HPDE6-E6E7 (cell line): ENCODE results near the gene NPAS3.

ENCODE experiments used
- DNase-seq: peaks from one replicate; pipeline ENCODE4 v3.0.0; 2011; ENCODE audit warnings: missing footprints; ENCODE audit errors: extremely low spot score

The NPAS3 gene

DNA sequence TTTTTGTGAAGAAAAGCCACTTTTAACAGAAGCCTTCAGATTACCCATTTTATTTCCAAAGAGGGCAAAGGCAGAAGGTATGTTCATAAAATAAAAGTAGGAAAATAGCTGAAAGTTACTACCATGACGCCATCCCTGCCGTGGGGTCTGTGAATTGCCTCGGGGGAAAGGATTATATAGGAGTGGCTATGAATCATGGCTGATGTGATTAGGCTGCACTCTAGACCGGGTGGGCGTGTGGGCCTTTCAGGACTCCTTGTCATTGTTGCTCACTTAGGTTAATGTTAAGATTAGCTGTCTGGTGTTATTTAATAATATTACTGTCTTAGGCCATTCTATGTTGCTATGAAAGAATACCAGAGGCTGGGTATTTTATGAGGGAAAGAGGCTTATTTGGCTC, 816.7 kb downstream of the NPAS3 start:
- no peak for DNase-seq

- no peak for DNase-seq
These were observed 818.2 kb downstream of the NPAS3 start for GRCh38 chr14:33756833-33757232.

DNA sequence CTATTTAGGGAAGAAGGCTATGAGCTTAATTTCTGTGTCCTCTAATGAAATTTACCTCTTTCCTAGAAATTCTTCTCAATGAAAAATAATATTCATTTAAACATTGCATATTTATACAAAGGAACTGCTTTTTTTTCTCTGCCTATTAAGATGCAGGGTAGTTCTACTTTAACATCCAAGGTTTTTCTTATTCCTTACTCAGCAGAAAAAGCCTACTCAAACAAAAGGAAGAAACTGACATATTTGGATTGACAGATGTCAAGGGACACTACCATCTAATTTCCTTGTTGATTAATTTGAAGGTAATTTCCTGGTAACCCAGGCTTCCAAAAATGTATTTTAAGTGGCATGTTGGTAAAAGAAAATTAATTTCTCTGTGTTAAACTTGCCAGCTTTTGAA, 819.9 kb downstream of the NPAS3 start:
- no peak for DNase-seq

DNA sequence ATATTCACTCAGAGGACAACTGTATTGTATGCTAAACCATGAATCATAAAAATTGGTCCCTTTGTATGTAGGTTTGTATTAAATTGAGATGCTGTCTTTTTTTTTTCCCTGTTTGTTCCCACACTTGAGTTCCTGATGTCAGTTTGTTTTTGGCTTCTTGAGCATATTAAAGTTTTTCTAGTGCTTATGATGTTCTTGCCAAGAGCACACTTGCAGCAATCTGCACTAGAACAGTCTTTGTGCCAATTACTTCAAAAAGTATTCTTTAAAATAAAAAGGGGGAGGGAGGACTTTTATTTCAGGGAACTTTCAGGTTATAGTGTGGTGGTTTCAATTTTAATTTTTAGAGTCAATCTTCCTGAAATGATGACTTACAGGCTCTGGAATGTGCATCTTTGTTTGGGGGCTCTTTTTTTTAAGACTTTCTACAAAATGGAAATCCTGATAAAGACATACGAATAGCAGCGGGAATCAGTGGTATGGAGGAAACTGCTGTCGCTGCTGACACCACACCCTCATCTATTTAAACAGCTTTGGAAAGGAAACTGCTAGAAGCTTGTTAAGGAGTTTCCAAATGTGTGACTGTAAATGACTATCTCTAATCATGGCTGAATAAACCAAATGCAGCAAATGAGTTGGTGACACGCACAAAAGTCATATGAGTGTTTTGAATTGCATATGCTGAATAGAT, 823.6 kb downstream of the NPAS3 start:
- no peak for DNase-seq

GRCh38 chr14:33764876-33765650, 826.4 kb downstream of the NPAS3 start:
- DNase-seq, result no peak

GRCh38 chr14:33767586-33768457, 829.1 kb downstream of the NPAS3 start:
- DNase-seq, result no peak

DNA sequence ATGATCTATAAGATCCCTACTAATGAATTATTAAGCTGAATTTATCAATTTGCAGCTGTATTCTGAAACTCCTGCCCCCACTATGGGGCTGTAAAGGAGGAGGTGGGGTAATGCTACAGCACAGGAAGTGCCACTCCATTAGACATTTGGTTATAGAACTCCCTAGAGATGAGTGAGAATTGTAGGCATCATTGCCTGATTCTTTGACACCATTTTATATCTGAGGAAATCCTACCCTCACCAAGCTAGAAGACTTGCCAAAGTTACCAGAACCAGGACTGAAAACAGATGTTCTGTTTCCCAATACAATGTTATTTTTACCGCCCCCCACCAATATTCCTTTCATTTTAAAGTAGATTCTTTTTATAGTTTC, 829.8 kb downstream of the NPAS3 start:
- DNase-seq, result no peak

GRCh38 chr14:33773205-33774030, 834.7 kb downstream of the NPAS3 start:
- DNase-seq, result no peak

- no peak for DNase-seq
These were observed 835.5 kb downstream of the NPAS3 start for GRCh38 chr14:33774161-33774560.

GRCh38 chr14:33774723-33775470, 836.2 kb downstream of the NPAS3 start:
- no peak for DNase-seq

DNA sequence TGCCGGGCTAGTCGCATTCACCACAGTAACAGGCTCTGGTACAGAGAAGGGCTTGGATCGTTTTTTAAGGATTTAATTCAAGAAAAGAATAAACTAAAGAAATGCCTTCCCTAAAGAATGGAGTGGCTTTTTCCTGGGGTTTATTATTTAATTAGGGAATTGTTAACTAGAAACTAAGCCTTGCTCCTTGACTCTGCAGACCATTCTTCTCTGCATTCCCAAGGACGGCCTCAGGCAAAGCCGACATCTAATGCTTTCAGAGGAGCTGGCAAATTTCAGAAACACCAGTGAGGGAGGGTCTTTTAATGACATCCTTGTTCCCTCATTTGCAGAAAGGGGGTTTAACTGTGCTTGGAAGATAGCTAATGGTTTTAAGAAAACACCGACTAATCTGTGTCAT, 838.2 kb downstream of the NPAS3 start:
- no peak for DNase-seq

GRCh38 chr14:33777681-33778080, 839.0 kb downstream of the NPAS3 start:
- DNase-seq, result no peak

DNA sequence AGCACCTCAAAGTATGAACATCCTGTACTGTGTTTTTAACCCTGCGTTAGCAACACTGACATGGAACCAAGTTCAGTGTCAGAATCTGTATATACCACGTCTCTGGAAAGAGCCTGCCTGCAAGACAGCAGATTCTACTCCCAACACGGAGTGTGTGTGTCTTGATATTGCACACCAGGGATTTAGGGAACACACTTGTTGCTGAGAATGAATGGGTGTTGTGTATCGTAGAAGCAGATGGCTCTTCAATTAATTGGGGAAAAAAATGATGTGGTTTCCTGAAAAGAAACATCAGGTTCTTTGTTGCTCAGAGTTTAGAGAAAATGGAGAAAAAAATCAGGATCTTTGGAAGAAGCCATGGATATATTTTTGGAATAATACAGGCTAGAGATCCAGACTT, 841.4 kb downstream of the NPAS3 start:
- no peak for DNase-seq

- no peak for DNase-seq
These were observed 842.6 kb downstream of the NPAS3 start for GRCh38 chr14:33781236-33781635.

- DNase-seq, result no peak
These were observed 844.2 kb downstream of the NPAS3 start for GRCh38 chr14:33782923-33783322.

- no peak for DNase-seq
These were observed 847.6 kb downstream of the NPAS3 start for GRCh38 chr14:33786091-33786825.

DNA sequence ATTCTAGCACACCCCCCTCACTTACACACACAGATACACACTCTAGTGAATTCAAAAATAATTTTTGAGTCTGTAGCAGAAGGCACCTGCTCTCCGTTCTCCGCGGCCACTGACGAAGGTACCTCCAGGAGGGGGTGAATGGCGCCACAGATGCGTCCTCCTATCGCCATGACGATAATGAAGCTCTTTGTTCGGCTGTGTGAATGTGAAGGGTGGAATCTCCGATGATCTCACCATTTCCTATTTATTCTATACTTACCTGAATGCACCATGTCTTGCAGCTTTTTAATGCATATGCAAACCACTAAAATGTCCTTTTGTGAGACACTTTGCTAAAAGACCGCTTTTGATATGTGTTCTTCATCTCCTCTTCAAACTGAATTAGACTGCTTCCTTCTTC, 849.5 kb downstream of the NPAS3 start:
- no peak for DNase-seq

DNA sequence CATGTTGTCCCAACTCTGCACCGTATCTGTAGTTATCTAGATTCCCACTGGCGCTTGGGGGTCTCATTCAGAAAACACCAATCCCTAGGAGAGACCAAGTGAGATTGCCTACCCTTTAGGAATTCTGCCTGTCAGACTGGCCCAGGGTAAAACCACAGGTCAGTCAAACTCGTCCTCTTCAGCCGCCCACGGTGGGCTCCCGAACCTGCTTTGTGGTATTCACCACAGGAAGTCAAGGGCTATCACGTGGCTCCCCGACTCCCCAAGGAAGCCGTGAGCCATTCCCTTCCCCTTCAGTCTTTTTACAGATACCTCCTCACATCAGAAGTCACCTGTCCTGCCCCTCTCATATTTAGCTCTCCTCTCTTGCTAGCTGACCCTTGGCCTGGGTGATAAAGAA, 852.3 kb downstream of the NPAS3 start:
- no peak for DNase-seq

DNA sequence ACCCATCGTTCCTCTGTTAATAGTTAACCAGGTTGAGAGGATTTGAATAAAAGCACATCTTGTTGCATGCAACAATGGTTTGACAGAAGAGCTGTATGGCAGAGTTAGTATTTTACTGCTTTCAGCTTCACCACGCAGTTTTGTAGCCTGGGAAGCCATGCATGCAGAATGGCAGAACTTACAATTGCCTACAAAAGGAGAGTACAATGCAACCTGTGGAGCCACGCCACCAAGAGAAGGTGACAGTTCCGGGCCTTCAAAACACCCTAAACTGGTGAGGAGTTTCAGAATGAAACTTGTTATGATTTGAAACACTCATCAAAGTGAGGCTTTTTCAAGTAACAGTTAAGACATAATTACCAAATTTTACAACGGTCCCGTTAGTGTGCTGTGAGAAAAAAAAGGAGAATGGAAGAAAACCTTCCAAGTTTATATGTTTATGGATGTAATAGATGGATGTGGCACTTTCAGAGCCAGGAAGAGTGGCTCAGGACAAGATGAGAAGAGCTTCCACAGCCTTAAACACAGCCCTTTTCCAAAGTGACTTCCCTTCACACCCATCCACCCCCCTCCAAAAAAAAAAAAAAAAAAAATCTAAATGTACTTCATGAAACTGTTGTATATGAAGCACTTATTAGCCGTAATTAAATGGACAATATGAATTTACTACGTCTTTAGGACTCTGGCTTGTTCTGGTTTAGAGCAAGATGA, 853.5 kb downstream of the NPAS3 start:
- no peak for DNase-seq
